HG03439 (cell line): ENCODE data around the gene NELFE.
"Not testable (repeated sequence)": the region's sequence is repeated elsewhere in the genome, so short reads cannot be mapped to it uniquely, and the experiment has no call there.

Experiments used
- ATAC-seq: cut with Tn5 transposase; IDR thresholded peaks from one replicate; pipeline ENCODE4 v1.9.1; 2021; ENCODE audit warnings: mild to moderate bottlenecking, moderate library complexity; ENCODE audit not compliant: unreplicated experiment

NELFE gene

GRCh38 chr6:31952140-31952805 is 6.5 kb downstream of the NELFE start:
- ATAC-seq: no peak

- no peak for ATAC-seq
Measured at GRCh38 chr6:31949926-31950548, 8.7 kb downstream of the NELFE start.

- no peak for ATAC-seq
Measured at GRCh38 chr6:31948753-31949413, 9.9 kb downstream of the NELFE start.

GRCh38 chr6:31948306-31948705 is 10.5 kb downstream of the NELFE start:
- ATAC-seq: no peak

GRCh38 chr6:31947864-31948263 is 10.9 kb downstream of the NELFE start:
- no peak for ATAC-seq

- ATAC-seq: no peak
Measured at GRCh38 chr6:31947070-31947675, 11.6 kb downstream of the NELFE start.

GRCh38 chr6:31946370-31946885 is 12.3 kb downstream of the NELFE start:
- ATAC-seq: no peak

GRCh38 chr6:31945507-31946369 is 13.0 kb downstream of the NELFE start, which contains the start of gene CFB:
TSS of gene CFB (plus strand) at chr6:31946095. CDS start at chr6:31946222, 127 bp downstream.
- no peak for ATAC-seq

- ATAC-seq: no peak
Measured at GRCh38 chr6:31945154-31945506, 13.6 kb downstream of the NELFE start.

- ATAC-seq: no peak
Measured at GRCh38 chr6:31943742-31944141, 15.0 kb downstream of the NELFE start.

GRCh38 chr6:31940256-31940664 is 18.5 kb downstream of the NELFE start:
- ATAC-seq: no peak

- no peak for ATAC-seq
Measured at GRCh38 chr6:31935823-31936222, 22.9 kb downstream of the NELFE start.

- ATAC-seq: no peak
Measured at GRCh38 chr6:31935021-31935420, 23.8 kb downstream of the NELFE start.

- ATAC-seq: no peak
Measured at GRCh38 chr6:31933537-31933936, 25.2 kb downstream of the NELFE start.

- not testable (repeated sequence) for ATAC-seq
Measured at GRCh38 chr6:31932137-31932536, 26.6 kb downstream of the NELFE start.

- no peak for ATAC-seq
Measured at GRCh38 chr6:31930962-31931361, 27.8 kb downstream of the NELFE start.

GRCh38 chr6:31928672-31928939 is 30.2 kb downstream of the NELFE start:
- no peak for ATAC-seq

- ATAC-seq: no peak
Measured at GRCh38 chr6:31927863-31928671, 30.7 kb downstream of the NELFE start.

GRCh38 chr6:31927242-31927862 is 31.4 kb downstream of the NELFE start, which contains the start of gene C2:
TSS of gene C2 (plus strand) at chr6:31927717. CDS start at chr6:31927753, 36 bp downstream.
- ATAC-seq: no peak
